ENCODE measurements around the gene TCF7L1. TPM values are rescaled to one million over a fixed set of nuclear protein-coding genes. Genes with fewer than 3 reads are reported as not detected.

TCF7L1 gene
- total RNA-seq, 2 experiments from 2014 or later = not detected

- no peak overlapping the region for H2AFZ ChIP-seq (ENCODE audit: low read length)
- no peaks in the 10 kb centered on the region for H3K4me1 ChIP-seq (ENCODE audit: insufficient read depth, low read length, poor library complexity, severe bottlenecking)
- H3K79me2 ChIP-seq (ENCODE audit: insufficient read depth, low read depth, low read length) = no peaks in the 10 kb centered on the region
- no TSS peak for BruUV-seq (replicated peaks)
- H3K4me2 ChIP-seq (ENCODE audit: low read length) = no peak overlapping the region
- no peaks in the 10 kb centered on the region for H3K9me2 ChIP-seq (ENCODE audit: insufficient read depth, low read length)
- H3K36me3 ChIP-seq (ENCODE audit: insufficient read depth, low read length) = no peaks in the 10 kb centered on the region
- TF ChIP-seq CTCF (conservative IDR thresholded peaks at IDR 0.05; ENCODE audit: low read length) (no peak), EZH2phosphoT487 (IDR thresholded peaks at IDR 0.05; ENCODE audit: borderline replicate concordance, low read depth, low read length) (no peak)
- intact Hi-C loops (cut with micrococcal nuclease; ENCODE audit: unreplicated experiment) = no loop called here
- CTCF ChIA-PET (ENCODE audit: unreplicated experiment) = no interaction called here
- DNase-seq (ENCODE audit: low spot score) = no peak
- H4K20me1 ChIP-seq (ENCODE audit: insufficient read depth, low read length) = no peaks in the 10 kb centered on the region
- H3K9me3 ChIP-seq (ENCODE audit: low read length) = no peaks in the 10 kb centered on the region
- POLR2A ChIA-PET = interaction anchor here (0.6 kb wide), 1 partner anchor 55 kb away, joined by 5 read pairs; no protein-coding TSS in a partner anchor
- no peak overlapping the region for H3K27ac ChIP-seq (ENCODE audit: low read depth, low read length, poor library complexity, severe bottlenecking)
- H3K4me3 ChIP-seq (ENCODE audit: low read depth, low read length, poor library complexity, severe bottlenecking) = no peak overlapping the region
These were observed 101.7 kb downstream of the TCF7L1 start for GRCh38 chr2:85234868-85235267.

GRCh38 chr2:85235281-85235680 lies 102.1 kb downstream of the TCF7L1 start:
- no peak overlapping the region for H3K27ac ChIP-seq (ENCODE audit: low read depth, low read length, poor library complexity, severe bottlenecking)
- no peak overlapping the region for H3K4me3 ChIP-seq (ENCODE audit: low read depth, low read length, poor library complexity, severe bottlenecking)
- no peak for TF ChIP-seq CTCF (conservative IDR thresholded peaks at IDR 0.05; ENCODE audit: low read length)
- no peak for TF ChIP-seq EZH2phosphoT487 (IDR thresholded peaks at IDR 0.05; ENCODE audit: borderline replicate concordance, low read depth, low read length)
- H3K9me2 ChIP-seq (ENCODE audit: insufficient read depth, low read length) = no peaks in the 10 kb centered on the region
- H2AFZ ChIP-seq (ENCODE audit: low read length) = no peak overlapping the region
- no TSS peak for BruUV-seq (replicated peaks)
- no peak for DNase-seq (ENCODE audit: low spot score)
- intact Hi-C loops (cut with micrococcal nuclease; ENCODE audit: unreplicated experiment) = no loop called here
- no peaks in the 10 kb centered on the region for H3K9me3 ChIP-seq (ENCODE audit: low read length)
- H3K4me2 ChIP-seq (ENCODE audit: low read length) = no peak overlapping the region
- no peaks in the 10 kb centered on the region for H3K4me1 ChIP-seq (ENCODE audit: insufficient read depth, low read length, poor library complexity, severe bottlenecking)
- no peaks in the 10 kb centered on the region for H3K79me2 ChIP-seq (ENCODE audit: insufficient read depth, low read depth, low read length)
- ChIA-PET POLR2A (no interaction called here), CTCF (ENCODE audit: unreplicated experiment) (no interaction called here)
- H3K36me3 ChIP-seq (ENCODE audit: insufficient read depth, low read length) = no peaks in the 10 kb centered on the region
- H4K20me1 ChIP-seq (ENCODE audit: insufficient read depth, low read length) = no peaks in the 10 kb centered on the region

GRCh38 chr2:85236084-85236483 lies 102.9 kb downstream of the TCF7L1 start:
- Histone ChIP-seq H3K79me2 (ENCODE audit: insufficient read depth, low read depth, low read length) (no peaks in the 10 kb centered on the region), H3K36me3 (ENCODE audit: insufficient read depth, low read length) (no peaks in the 10 kb centered on the region), H3K4me2 (ENCODE audit: low read length) (no peak overlapping the region), H3K9me2 (ENCODE audit: insufficient read depth, low read length) (no peaks in the 10 kb centered on the region), H4K20me1 (ENCODE audit: insufficient read depth, low read length) (no peaks in the 10 kb centered on the region), H3K9me3 (ENCODE audit: low read length) (no peaks in the 10 kb centered on the region), H3K27ac (ENCODE audit: low read depth, low read length, poor library complexity, severe bottlenecking) (no peak overlapping the region), H2AFZ (ENCODE audit: low read length) (no peak overlapping the region), H3K4me3 (ENCODE audit: low read depth, low read length, poor library complexity, severe bottlenecking) (no peak overlapping the region), H3K4me1 (ENCODE audit: insufficient read depth, low read length, poor library complexity, severe bottlenecking) (no peaks in the 10 kb centered on the region)
- intact Hi-C loops (cut with micrococcal nuclease; ENCODE audit: unreplicated experiment) = no loop called here
- POLR2A ChIA-PET = interaction anchor here (1.0 kb wide), 1 partner anchor 11 kb away, joined by 4 read pairs; no protein-coding TSS in a partner anchor
- TF ChIP-seq EZH2phosphoT487 (IDR thresholded peaks at IDR 0.05; ENCODE audit: borderline replicate concordance, low read depth, low read length) = no peak
- no peak for DNase-seq (ENCODE audit: low spot score)
- no TSS peak for BruUV-seq (replicated peaks)
- CTCF ChIA-PET (ENCODE audit: unreplicated experiment) = no interaction called here

Measured in OCI-LY7 (cell line).